Fibroblast of the aortic adventitia (primary cell): ENCODE data around the gene CMTM3. TPM values are rescaled to one million over a fixed set of nuclear protein-coding genes. Genes with fewer than 3 reads are reported as not detected.
A peak's percentile ranks its signal among the peaks of the same experiment; 100 is the strongest.

ENCODE experiments used
- DNase-seq: peaks from one replicate; pipeline ENCODE4 v3.0.0-alpha.2; 2010; ENCODE audit warnings: low read depth
- H3K4me3 ChIP-seq: 2 replicates; pipeline ENCODE4 v1.5.1; 2011; ENCODE audit warnings: low read depth, mild to moderate bottlenecking, control low read depth, low read length, moderate library complexity
- CTCF ChIP-seq: IDR thresholded peaks from 2 replicates; pipeline ENCODE4 v1.5.1; 2011; ENCODE audit warnings: mild to moderate bottlenecking, low read length, control low read depth, inconsistent platforms; ENCODE audit not compliant: insufficient read depth
- total RNA-seq: library from RNA; depleted of rRNA; stranded (reverse); fragments of >200 nt; gene quantifications from 2 replicates; pipeline ENCODE4 v1.2.3, GENCODE V29; 2012; ENCODE audit warnings: low replicate concordance

Gene CMTM3
- total RNA-seq, 1 donor = 17.8 TPM

DNA sequence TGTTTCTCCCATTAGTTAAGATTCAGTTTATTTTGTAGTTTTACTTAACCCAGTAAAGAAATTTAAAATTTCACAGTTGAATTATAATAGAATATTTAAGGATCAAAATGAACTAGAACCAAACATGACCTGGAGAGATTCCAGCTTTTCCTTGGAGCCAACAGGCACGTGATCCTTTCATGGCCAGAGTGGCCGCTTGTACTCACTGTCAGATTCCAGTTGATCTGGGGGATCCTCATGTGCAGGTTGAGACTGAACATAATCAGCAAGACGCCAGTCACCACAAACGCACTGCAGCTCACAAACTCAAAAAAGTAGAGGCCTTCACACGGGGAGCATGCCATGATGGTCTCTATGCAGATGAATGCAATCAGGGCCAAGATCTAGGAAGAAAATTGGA is 31.7 kb downstream of the CMTM3 start:
- no peak for DNase-seq
- H3K4me3 ChIP-seq = no peak overlapping the region
- no peak for TF ChIP-seq CTCF

- no peak for DNase-seq
- no peak overlapping the region for H3K4me3 ChIP-seq
- no peak for TF ChIP-seq CTCF
Measured at GRCh38 chr16:66637806-66638205, 33.3 kb downstream of the CMTM3 start.

- TF ChIP-seq CTCF = no peak
- no peak overlapping the region for H3K4me3 ChIP-seq
- DNase-seq = peak; percentile 57
Measured at GRCh38 chr16:66639091-66639885, 34.8 kb downstream of the CMTM3 start.

GRCh38 chr16:66640724-66641314 is 36.3 kb downstream of the CMTM3 start:
- no peak overlapping the region for H3K4me3 ChIP-seq
- no peak for DNase-seq
- no peak for TF ChIP-seq CTCF

- no peak overlapping the region for H3K4me3 ChIP-seq
- no peak for TF ChIP-seq CTCF
- no peak for DNase-seq
Measured at GRCh38 chr16:66641387-66641786, 36.9 kb downstream of the CMTM3 start.

DNA sequence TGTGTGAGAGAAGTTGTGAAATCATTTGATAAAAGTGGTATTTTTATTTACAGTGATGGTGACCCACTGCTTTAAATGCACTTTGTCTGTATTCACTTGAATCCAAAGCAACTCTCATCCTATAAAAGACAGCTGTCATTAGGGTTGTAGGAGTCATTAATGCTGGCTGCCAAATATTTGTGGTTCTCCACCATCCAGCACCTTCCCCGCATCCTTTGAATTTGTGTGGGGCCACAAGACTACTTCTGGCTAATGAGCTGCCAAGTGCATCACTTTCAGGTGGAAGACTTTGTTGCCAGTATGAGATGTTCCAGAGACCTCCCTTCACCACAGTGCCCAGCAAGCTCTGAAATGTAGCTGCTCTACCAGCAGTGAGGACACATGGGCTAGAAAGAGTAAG is 43.4 kb downstream of the CMTM3 start:
- no peak overlapping the region for H3K4me3 ChIP-seq
- no peak for DNase-seq
- TF ChIP-seq CTCF = no peak
